Measurements from ENCODE around the gene SLBP.

DNA sequence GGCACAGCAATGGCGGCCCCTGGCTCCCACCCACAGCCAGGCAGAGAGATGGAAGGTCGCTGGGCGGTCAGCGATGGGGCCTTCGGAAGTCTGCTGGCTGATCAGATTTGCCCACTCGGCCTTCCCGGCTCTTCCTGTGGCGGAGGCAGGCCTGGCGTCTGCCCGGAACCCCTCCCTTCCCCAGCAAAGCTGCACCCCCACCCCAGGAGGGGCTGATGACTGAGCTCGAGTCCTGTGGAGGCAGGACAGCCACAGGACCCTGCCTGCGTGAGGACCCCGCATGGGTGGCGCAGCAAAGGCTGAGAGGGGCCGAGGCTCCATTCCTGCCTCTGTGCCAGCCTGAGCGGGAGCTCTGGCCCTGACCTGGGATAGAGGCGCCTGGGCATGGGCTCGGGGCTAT is 44.0 kb upstream of the SLBP start:
- TF ChIP-seq, protein P1, sequence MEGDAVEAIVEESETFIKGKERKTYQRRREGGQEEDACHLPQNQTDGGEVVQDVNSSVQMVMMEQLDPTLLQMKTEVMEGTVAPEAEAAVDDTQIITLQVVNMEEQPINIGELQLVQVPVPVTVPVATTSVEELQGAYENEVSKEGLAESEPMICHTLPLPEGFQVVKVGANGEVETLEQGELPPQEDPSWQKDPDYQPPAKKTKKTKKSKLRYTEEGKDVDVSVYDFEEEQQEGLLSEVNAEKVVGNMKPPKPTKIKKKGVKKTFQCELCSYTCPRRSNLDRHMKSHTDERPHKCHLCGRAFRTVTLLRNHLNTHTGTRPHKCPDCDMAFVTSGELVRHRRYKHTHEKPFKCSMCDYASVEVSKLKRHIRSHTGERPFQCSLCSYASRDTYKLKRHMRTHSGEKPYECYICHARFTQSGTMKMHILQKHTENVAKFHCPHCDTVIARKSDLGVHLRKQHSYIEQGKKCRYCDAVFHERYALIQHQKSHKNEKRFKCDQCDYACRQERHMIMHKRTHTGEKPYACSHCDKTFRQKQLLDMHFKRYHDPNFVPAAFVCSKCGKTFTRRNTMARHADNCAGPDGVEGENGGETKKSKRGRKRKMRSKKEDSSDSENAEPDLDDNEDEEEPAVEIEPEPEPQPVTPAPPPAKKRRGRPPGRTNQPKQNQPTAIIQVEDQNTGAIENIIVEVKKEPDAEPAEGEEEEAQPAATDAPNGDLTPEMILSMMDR (IDR thresholded peaks at IDR 0.05; ENCODE audit: low read depth, low read length) = no peak
- no peak for TF ChIP-seq EZH2phosphoT487 (IDR thresholded peaks at IDR 0.05; ENCODE audit: low read depth)

Data from OCI-LY3 (cell line).